ENCODE data around the gene ZFAND3.

- TF ChIP-seq NFRKB (IDR thresholded peaks at IDR 0.05) (no peak), ARNT (IDR thresholded peaks at IDR 0.05) (no peak), SP1 (IDR thresholded peaks at IDR 0.05) (no peak), ELF4 (IDR thresholded peaks at IDR 0.05) (no peak), FOXM1 (IDR thresholded peaks at IDR 0.05; ENCODE audit: borderline replicate concordance) (no peak)
Observed at GRCh38 chr6:38137608-38138265, 318.2 kb downstream of the ZFAND3 start.
